ENCODE measurements around the gene TTC6.

The TTC6 gene

GRCh38 chr14:37598747-37599506 is 3.5 kb downstream of the TTC6 start:
- no peak for TF ChIP-seq CTCF (IDR thresholded peaks at IDR 0.05)
- no peaks in the 10 kb centered on the region for H3K36me3 ChIP-seq
- H3K9me3 ChIP-seq: no peaks in the 10 kb centered on the region
- peaks cover 0 to 10% of the 10 kb centered on the region in 2 experiments for H3K4me1 ChIP-seq (ENCODE audit: control insufficient read depth in 1 of 2, insufficient read depth in 1 of 2, low read depth in 1 of 2, low read length in 1 of 2)
- peaks cover 100% of the 10 kb centered on the region for H3K27me3 ChIP-seq
- H3K27ac ChIP-seq: no peak overlapping the region
- H3K4me3 ChIP-seq (ENCODE audit: low read depth in 1 of 2, low read length in 1 of 2): no peak overlapping the region

- Histone ChIP-seq H3K36me3 (no peaks in the 10 kb centered on the region), H3K4me1 (ENCODE audit: control insufficient read depth in 1 of 2, insufficient read depth in 1 of 2, low read depth in 1 of 2, low read length in 1 of 2) (peaks cover 0 to 10% of the 10 kb centered on the region in 2 experiments), H3K27me3 (peaks cover 100% of the 10 kb centered on the region), H3K4me3 (ENCODE audit: low read depth in 1 of 2, low read length in 1 of 2) (no peak overlapping the region), H3K27ac (no peak overlapping the region), H3K9me3 (no peaks in the 10 kb centered on the region)
- TF ChIP-seq CTCF (IDR thresholded peaks at IDR 0.05): no peak
Observed at GRCh38 chr14:37599507-37600368, 4.3 kb downstream of the TTC6 start.

GRCh38 chr14:37600880-37601741 is 5.7 kb downstream of the TTC6 start:
- no peak overlapping the region for H3K4me3 ChIP-seq (ENCODE audit: low read depth in 1 of 2, low read length in 1 of 2)
- peaks cover 95% of the 10 kb centered on the region for H3K27me3 ChIP-seq
- H3K4me1 ChIP-seq (ENCODE audit: control insufficient read depth in 1 of 2, insufficient read depth in 1 of 2, low read depth in 1 of 2, low read length in 1 of 2): peaks cover 0 to under 1% of the 10 kb centered on the region in 2 experiments
- no peak overlapping the region for H3K27ac ChIP-seq
- H3K9me3 ChIP-seq: no peaks in the 10 kb centered on the region
- H3K36me3 ChIP-seq: no peaks in the 10 kb centered on the region
- TF ChIP-seq CTCF (IDR thresholded peaks at IDR 0.05): no peak

- Histone ChIP-seq H3K36me3 (no peaks in the 10 kb centered on the region), H3K4me1 (ENCODE audit: control insufficient read depth in 1 of 2, insufficient read depth in 1 of 2, low read depth in 1 of 2, low read length in 1 of 2) (no peaks in the 10 kb centered on the region), H3K27ac (no peak overlapping the region), H3K4me3 (ENCODE audit: low read depth in 1 of 2, low read length in 1 of 2) (no peak overlapping the region), H3K9me3 (no peaks in the 10 kb centered on the region), H3K27me3 (peaks cover 87% of the 10 kb centered on the region)
- no peak for TF ChIP-seq CTCF (IDR thresholded peaks at IDR 0.05)
Observed at GRCh38 chr14:37601865-37602264, 6.4 kb downstream of the TTC6 start.
